ENCODE results near the gene FARP1.

Gene FARP1

DNA sequence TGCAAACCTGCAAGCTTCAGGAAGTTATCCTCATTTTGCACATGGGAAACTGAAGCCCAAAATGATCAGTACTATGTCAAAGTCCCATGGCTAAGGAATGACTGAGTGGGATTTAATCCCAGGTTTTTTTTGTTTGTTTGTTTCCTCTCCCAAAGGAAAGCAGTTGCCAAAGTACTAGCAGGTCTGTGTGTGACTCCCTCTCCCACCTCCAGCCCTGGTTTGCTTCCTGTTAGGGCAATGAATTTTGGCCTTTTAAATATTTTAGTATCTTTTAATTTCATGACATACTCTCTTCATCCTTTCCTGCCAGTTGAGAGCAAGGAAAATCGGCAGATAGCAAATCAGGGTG is 168.3 kb downstream of the FARP1 start:
- no peak for DNase-seq (ENCODE audit: low read depth)

DNA sequence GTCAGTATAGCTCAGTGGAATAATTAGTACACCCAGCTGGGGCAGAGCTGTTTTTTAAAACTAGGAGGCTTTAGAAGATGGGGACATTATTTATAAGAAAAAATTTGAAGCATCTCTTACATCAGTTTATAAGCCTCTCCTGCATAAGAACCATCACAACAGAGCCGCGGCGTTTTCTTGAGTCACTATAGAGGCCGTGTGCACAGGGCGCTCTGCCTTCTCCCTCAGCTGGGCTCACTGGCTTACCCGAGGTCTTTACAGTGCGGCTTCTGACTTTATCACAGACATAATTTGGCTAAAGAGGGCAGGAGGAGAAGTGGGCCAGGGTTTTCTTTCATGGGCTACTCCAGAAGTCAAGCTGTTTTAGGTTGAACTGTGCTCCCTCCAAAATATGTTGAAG is 169.7 kb downstream of the FARP1 start:
- peak; percentile 32 for DNase-seq (ENCODE audit: low read depth)

DNA sequence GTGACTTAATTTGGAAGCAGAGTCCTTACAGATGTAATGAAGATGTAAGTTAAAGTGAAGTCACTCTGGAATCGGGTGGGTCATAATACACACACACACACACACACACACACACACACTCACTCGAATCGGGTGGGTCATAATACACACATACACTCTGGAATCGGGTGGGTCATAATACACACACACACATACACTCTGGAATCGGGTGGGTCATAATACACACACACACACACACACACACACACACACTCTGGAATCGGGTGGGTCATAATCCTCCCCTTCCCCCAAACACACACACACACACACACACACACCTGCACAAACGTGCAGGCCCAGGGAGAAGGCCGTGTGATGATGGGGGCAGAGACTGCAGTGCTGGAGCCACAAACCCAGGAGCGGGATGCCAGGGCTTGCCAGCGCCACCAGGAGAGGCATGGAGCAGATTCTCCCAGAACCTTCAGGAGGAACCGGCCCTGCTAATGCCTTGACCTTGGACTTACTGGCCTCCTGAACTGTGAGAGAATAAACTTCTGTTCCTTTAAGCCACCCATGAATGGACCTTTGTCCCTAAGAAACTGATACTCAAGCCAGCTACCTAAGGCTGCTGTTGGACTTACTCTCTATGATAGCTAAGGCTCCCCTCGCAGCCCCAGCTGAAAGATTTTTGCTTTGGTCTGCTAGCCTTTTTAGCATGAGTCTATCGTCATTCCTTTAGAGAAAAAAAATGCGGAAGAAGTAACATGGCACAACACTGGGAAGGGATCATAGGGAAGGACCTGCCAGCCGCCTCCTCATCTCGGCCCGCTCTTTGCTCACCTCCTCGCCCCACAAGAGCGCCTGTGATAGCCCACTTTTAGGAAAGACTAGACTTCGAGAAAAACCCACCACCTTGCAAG is 170.4 kb downstream of the FARP1 start:
- no peak for DNase-seq (ENCODE audit: low read depth)

DNA sequence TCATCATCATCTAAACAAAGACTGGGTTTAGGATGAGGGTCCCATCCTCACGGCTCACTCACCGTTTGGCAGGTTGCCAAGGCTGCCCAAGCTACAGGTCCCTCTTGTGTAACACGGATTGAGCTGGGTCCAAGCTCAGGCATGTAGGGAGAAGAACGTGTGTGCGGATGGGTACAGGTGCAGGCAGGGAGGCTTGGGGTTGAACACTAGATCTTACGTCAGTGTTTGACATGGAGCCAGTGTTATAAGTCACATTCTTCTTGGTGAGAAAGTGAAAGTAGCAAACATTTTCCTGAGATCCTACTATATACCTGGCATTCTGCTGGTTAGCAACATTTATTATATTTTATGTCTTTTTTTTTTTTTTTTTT is 171.0 kb downstream of the FARP1 start:
- no peak for DNase-seq (ENCODE audit: low read depth)

DNA sequence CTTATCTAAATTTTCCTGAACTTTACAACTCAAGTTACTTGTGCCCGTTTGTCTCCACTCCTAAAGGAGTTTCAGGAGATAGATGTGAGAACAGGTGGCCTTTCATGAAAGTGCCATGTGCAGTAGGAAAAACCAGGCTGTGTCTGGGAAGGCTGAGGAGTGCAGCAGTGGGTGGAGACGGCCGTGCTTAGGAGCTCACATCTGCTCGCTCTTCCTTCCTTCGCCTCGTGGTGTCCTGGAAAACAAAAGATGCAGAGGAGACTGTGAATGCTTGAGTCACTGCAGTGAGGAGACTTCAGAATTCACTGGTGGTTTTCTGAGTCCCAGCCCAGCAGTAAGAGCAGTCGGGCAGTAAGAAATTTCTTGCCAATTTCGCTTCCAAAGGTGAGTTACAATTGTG is 172.6 kb downstream of the FARP1 start:
- peak; percentile 38 for DNase-seq (ENCODE audit: low read depth)

DNA sequence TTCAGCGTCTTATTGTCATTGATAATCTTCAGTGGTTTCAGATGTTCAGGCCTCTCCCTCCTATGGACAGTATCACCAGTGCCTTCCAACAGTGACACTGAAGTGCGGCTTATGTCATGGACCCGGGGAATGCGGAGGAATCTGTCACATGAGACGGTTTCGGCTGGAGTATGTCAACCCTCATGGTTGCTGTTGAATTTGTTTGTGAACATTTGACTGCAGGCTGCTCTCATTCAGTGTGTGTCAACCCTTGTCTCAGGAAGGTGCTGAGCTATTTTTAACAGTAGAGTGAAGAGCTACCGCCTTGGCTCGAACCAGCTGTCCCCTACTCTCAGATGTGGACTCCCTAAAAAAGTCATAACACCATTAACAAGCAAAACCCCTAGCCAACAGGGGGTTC is 173.0 kb downstream of the FARP1 start:
- no peak for DNase-seq (ENCODE audit: low read depth)

DNA sequence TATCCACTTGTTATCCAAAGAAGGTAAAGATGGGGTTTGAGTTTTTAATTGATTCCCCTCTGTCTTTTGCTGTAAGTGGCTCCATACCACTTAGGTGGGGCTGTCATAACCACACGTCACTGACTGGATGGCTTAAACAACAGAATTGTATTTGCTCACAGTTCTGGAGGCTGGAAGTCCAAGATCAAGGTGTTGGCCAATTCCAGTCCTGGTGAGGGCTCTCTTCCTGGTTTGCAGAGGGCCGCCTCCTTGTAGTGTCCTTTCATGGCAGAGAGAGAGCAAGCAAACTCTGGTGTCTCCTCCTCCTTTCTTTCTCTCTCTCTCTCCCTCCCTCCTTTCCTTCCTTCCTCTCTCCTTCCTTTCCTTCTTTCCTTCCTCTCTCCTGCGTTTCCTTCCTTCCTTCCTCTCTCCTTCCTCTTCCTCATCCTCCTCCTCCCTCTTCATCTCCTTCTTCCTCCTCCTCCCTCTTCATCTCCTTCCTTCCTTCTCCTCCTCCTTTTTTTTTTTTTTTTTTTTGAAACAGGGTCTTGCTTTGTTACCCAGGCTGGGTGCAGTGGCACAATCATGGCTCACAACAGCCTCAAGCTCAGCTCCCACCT is 174.8 kb downstream of the FARP1 start:
- DNase-seq (ENCODE audit: low read depth) = no peak

DNA sequence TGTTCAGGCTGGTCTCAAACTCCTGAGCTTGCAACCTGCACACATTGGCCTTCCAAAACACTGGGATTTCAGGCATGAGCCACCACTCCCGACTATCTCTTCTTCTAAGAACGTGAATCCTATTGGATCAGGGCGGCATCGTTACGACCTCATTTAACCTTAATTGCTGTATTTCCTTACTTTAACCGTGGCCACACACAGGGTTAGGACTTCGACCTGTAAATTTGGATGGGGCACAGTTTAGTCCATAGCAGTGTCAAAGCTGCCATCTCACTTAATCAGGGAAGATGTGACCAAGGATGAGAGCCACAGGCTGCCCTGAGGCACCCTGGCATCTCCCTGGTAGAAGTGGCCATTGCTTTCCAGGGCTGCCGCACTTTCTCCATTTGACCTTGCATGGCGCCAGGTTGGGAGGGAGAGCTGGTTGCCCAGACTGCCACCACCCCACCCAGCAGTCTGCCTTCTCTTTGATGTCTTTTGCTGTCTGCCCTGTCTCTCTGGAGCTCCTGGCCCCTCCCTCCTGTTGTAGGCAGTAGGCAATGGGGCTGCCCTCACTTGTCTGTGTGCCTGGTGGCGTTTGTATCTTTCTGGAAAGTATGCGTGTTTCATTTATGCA is 175.5 kb downstream of the FARP1 start:
- no peak for DNase-seq (ENCODE audit: low read depth)

DNA sequence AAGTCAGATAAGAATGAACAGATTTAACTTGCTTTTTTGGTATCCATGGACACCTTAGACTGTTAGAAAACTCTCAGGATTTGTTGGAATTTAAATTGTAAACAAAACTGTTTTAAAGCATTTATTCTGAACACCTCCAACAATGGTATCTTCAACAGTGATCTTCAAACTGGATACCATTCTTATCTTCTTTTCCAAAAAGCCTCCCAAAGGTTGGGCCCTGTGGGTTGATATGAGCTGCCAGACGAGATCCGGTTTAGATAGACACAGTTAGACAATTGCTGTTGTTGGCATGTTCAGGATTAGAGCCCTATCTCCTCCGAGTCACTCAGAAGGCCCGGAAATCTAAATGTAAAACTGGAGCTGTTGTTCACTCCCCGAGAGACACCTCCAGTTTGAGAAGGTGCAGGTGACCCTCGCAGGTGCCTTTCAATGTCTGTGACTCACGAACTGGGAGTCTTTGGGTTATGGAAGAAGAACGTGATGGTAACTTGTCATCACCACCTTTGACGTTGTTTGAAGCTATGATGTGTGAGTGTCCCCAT is 177.7 kb downstream of the FARP1 start:
- no peak for DNase-seq (ENCODE audit: low read depth)

DNA sequence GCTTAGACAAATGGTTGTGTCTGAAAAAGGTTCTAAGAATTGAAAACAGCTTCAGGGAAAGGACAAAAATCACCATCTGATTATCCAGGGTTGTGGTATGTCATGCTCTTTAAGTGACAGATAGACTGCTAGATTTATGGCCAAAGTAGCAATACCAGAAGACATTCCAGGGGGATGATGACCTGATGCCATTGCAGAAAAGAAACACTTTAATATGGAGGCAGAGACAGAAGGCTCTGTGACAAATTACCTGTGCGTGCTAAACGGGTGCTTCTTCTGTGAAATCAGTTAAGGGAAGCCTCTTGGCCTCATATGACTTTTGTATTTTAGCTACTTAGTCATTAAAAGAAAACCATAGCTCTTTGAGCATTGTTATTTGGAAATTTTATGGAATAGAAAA is 178.5 kb downstream of the FARP1 start:
- no peak for DNase-seq (ENCODE audit: low read depth)

DNA sequence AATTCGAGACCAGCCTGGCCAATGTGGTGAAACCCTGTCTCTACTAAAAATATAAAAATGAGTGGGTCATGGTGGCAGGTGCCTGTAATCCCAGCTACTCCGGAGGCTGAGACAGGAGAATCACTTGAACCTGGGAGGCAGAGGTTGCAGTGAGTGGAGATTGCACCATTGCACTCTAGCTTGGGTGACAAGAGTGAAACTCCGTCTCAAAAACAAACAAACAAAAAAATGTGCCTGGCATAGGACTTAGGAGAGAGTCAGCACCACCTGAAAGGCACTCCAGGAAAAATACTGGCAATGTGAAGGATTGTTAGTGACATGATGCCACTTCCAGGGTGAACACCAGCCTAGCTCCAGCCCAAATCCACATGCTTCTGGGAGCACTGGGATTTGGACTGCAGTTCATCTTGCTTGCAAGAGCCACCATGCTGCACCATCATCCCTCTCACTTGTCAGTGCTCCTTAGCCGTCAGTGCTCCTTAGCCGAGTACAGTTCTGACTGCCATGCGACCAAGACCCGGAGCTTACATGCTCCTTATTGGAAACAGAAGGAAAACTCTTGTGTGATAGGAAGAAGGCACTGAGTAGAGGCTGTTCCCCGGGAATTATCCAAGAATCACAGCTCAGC is 179.3 kb downstream of the FARP1 start:
- DNase-seq (ENCODE audit: low read depth) = no peak

DNA sequence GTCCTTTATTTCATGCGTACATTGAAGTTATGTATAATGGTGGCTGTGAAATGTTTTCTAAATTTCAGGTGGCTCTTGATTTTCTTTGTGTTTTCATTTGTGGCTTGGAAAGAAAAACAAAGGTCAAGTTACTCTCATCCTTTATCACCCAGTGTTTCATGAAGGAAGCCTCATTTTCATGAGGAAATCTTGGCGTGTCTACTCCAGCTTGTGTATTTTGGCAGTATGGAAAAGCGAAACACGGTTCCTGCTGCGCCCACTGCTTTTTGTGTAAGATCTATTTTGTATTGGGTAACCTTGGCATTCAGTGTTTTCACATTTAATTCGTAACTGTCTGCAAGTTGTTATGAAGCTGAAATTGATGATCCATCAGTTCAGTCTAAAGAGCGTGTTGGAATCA is 181.2 kb downstream of the FARP1 start:
- DNase-seq (ENCODE audit: low read depth) = no peak

DNA sequence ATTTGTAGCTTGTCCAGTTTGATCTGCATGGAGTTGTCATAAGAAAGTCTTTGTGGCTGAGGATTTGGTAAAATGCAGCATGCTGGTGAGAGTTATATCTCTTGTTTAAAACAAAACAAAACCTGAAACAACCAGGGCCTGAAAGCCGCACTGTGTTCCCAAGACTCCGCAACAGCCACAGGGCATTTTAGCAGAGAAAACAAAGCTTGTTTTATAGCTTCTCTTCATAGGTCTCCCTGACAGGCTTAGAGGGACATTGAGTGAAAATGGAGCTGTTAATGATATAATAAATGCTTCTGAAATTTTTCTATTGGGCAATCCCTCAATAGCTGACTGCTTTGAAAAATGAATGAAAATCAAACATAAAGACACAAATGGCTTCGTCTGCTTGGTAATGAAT is 182.8 kb downstream of the FARP1 start:
- DNase-seq (ENCODE audit: low read depth) = no peak

DNA sequence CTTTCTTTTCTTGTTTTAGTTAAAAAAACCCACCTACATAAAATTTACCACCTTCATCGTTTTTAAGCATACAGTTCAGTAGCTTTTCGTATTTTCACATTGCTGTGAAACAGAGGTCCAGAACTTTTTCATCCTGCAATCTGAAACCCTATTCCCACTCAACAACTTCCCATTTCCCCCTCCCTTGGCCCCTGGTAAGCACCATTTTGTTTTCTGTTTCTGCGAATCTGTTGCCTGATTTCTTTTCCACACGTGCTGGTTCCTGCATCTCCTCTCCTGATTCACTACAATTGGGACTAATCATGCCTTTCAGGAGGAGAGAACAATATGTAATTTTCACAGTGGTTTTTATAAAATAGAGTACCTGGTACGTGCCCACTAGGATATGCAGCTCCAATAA is 183.4 kb downstream of the FARP1 start:
- DNase-seq (ENCODE audit: low read depth) = no peak

DNA sequence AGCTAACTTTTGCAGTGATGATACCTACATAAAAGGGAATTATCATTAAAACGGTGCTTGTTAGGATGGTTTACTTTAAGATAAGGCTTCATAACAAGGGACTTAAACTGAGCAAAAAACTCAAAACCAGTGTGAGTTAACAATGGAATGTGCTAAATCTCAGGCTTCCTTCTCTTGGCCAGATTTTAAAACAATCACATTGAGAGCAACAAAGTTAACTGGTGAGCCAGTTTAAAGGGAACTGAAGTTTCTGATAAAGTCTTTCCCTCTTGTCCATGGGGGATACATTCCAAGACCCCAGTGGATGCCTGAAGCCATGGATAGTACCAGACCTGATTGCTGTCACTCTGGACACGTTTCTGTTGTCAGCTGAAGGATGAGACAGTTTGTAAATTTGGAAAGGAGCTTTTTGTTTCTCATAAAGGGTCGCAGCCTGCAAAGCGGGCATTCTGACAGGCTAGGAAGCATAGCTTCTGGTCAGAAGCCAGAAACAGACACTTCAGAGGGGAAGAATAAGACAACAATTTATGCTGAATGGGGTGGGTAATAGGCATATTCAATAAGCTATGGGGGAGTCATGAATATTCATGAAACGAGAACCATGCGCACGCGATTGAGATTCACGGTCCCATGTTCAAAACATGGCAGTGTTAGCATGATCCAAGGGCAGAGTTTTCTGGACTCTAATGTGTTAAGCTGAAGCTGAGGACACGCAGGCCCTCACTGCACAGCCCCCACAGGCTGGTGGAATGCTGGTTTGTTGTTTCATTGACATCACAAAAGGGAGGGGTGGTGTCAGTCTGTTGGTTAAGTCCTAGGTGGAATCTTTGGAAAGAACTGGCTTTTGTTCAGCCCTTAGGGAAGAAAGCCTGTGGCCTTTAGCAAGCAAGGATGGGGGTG is 184.7 kb downstream of the FARP1 start:
- DNase-seq (ENCODE audit: low read depth) = peak; percentile 81

DNA sequence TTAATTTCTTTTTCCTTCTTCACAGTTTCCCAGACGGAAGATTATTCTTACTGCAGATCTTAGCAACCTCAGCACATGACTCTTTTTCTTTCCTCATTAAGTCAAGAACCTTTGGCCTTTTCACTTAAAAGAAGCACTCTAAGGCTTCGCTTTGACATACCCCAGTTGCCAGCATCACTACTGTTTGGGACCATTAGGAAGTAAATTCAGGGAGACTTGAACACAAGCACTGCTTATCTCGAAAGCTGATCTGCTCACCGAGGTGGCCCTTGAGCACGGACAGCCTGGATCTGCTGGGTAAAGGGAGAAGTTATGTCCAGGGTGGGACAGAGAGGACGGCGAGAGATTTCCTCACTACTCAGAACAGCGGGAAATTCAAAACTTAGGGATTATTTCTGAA is 185.6 kb downstream of the FARP1 start:
- DNase-seq (ENCODE audit: low read depth) = no peak

DNA sequence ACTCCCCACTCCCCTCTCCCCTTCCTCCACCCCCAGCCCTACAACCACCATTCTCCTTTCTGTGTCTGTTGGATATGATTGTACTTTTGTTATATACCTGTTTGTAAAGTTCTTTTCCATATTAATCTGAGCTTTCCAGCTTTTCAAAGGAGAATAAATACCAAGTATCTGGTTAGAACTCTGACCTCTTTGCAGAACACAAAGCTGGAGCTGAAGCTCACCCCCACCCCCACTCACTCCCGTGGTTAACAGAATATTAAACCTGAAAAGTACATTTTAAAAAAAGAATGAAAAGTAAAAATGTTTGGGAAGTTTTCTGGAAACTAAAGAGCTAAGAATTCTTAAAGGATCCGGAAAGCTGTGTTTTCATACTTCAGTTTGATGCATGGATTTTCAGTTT is 189.3 kb downstream of the FARP1 start:
- no peak for DNase-seq (ENCODE audit: low read depth)

DNA sequence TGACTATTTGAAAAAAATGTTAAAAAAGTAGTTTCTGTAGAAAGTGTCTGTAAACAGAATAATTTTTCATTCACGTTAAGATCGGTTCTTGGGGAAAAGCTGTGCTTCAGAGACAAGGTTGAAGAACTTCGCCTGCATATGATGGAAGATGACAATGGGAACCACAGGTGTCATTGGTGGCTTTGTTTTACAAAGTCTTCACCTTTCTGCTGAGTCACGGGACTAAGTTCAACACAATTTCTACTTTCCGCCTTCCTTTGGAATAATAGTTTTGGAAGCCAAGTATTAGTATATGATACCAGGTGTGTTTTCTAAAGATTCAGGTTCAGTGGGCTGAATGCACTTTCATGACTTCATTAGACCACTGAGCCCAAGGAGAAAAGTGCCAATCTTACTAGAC is 189.8 kb downstream of the FARP1 start:
- DNase-seq (ENCODE audit: low read depth) = no peak

DNA sequence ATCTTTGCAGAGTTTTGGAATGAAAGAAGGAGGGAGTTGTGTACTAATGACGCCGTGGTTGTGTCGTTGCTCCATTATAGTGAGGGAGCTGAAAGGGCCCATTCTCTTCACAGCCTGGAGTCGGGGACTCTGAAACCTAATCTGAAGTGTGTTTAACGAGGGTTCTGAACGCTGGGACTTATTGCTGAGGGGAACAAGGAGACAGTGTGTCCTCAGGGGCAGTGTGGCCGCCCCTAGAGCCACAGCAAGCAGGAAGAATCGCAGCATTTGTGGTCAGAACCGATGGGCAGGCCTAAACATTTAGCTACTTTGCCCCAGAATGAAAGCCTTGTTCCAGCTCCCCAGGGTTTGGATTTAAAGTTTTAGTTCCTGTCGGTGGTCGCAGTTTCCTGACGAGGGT is 190.6 kb downstream of the FARP1 start:
- no peak for DNase-seq (ENCODE audit: low read depth)

DNA sequence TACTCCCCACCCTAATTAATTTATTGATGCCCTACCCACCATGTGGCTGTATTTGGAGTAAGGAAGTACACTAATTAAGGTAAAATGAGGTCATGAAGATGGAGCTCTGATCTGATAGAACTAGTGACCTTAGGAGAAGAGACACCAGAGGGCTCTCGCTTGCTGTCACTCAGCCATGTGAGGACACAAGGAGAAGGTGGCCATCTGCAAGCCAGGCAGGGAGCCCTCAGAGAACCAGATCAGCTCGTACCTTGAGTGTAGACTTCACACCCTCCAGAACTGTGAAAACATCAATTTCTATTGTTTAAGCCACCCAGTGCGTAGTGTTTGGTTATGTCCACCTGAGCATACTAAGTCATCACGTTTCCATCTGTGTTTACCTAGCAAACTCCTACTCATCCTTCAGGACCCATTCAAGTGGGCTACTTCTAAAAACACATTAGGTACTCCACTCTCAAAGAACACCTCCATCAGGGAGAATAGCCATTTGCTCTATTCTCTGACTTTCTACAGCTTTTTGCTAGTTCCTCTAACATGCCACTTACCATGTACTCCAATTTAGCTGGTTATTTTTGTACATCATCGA is 191.8 kb downstream of the FARP1 start:
- no peak for DNase-seq (ENCODE audit: low read depth)

DNA sequence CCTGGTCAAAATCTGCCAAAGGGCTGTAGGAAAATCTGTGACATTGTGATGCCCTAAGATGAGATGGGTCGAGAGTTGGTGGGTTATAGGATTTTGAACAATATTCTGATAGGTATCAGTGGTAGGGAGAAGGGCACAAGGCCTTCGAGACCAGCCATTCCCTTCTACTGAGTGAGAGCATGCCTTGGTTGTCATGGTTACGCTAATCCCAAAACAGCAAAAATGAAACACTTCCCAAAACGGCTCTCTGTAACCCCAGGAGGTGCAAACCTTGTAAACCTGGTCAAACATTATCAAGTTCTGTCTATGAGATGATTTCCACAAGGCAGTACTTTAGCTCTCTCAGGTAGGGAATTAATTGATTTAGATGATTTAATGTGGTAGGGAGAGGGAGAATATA is 192.8 kb downstream of the FARP1 start:
- DNase-seq (ENCODE audit: low read depth) = no peak
